NCI-H524 (cell line): ENCODE data around the gene GALR1.
A peak's percentile ranks its signal among the peaks of the same experiment; 100 is the strongest.
"Not testable (repeated sequence)": the region's sequence is repeated elsewhere in the genome, so short reads cannot be mapped to it uniquely, and the experiment has no call there.

Experiments used
- DNase-seq, 2 experiments: peaks; one replicate each; lab custom pipeline; 2025; lab: John Stamatoyannopoulos, UW

Gene GALR1, protein sequence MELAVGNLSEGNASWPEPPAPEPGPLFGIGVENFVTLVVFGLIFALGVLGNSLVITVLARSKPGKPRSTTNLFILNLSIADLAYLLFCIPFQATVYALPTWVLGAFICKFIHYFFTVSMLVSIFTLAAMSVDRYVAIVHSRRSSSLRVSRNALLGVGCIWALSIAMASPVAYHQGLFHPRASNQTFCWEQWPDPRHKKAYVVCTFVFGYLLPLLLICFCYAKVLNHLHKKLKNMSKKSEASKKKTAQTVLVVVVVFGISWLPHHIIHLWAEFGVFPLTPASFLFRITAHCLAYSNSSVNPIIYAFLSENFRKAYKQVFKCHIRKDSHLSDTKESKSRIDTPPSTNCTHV

GRCh38 chr18:77249569-77250500, at the start of gene GALR1:
GALR1 (plus strand) TSS chr18:77249848; CDS start chr18:77250549, 701 bp downstream.
- peak; percentile 8 to 18 for DNase-seq

- DNase-seq, result no peak
Observed at GRCh38 chr18:77201506-77201905, 48.1 kb upstream of the GALR1 start.

DNA sequence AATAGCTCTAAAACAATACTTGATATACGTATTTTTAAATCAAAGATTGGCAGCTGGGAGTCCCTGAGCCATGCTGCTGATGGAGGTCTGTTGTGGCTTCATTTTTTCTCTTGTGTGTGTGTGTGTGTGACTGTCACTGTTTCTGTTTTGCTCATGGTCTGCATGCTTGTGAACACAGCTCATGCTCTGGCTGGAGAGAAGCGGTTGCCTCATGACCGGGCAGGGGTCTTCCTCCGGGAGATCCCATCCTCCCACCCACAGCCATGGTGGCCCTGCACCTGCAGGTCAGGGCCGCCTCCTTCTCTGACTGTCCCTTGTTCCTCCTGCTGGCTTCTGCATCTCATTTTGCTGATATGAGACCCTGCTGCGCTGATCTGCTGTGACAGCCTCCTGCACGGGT, 47.3 kb upstream of the GALR1 start:
- DNase-seq, result no peak

DNA sequence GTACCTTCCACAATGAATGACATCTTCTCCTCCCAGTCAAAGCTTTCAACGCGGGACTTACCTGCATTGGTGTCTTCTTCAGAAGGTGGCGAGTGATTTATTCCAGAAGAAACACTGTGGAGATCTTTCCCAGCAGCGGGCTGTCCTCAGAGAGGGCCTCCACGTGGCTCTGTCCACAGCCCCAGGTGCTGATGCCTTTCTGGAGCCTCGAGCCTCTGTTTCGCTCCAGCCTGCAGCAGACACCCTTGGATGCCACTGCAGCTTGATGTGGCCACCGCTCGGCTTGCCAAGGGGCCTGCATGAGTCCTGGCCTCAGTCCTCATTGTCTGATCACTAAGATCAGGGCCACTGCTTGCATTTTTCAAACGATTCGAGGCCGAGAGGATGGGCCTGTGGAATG, 46.6 kb upstream of the GALR1 start:
- no peak for DNase-seq

DNA sequence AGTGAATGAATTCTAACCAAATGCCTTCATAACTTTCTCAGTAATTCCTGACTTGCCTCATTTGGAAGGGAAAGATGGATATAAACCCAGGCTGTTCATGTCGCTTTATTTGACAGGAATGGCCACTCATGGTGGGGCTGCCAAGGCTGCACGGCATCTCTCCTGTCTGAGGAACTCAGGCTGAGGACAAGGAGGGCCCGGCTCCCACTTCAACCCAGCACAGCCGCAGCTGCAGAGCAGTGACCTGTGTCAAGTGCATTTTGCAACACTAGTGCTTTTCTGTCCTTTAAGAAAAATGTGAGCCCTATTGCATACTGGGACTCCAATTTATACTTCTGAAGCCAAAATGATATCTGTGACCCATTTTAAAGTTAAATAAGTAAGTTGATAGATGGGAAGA, 45.8 kb upstream of the GALR1 start:
- DNase-seq, result no peak

GRCh38 chr18:77205769-77206168, 43.9 kb upstream of the GALR1 start:
- no peak for DNase-seq

GRCh38 chr18:77206676-77207374, 42.8 kb upstream of the GALR1 start:
- DNase-seq, result peak in 1 of 2 experiments; percentile 42

DNA sequence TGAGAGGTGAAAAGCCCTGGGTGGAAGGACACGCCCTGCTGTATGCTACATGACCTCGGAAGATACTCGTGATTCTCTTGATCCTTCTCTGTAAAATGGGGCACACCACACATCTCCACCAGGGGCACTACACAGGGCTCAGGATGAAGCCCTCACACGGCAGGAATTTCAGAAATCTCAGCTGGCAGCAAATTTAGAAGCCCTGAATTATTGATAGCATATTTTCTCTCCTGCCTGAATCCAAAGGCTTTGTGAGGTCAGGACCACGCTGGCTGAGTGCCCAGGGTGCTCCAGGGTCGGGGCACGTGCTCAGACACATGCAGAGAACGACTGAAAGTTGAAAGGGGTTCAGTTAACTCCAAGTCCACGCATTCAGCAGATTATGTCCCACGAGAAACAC, 42.1 kb upstream of the GALR1 start:
- peak; percentile 36 to 71 for DNase-seq

DNA sequence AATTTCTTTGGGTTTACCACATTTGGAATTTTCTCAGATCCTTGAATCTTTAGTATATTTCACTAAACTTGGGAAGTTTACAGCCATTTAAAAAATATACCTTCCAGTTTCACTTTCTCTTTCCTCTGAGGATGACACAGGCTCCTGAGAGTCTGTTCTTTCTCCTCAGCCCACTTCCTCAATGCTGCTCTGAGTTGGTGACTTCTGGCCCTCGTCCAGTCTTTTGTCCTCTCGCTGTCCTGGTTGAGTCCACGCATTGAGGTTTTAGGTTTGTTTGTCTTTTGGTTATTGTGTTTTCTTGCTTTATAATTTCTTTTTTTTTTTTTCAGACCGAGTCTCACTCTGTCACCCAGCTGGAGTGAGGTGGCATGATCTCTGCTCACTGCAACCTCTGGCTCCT, 40.7 kb upstream of the GALR1 start:
- DNase-seq, result no peak

GRCh38 chr18:77209587-77209986, 40.1 kb upstream of the GALR1 start:
- no peak for DNase-seq

- DNase-seq, result no peak
Observed at GRCh38 chr18:77210249-77210648, 39.4 kb upstream of the GALR1 start.

- DNase-seq, result no peak
Observed at GRCh38 chr18:77218642-77219041, 31.0 kb upstream of the GALR1 start.

GRCh38 chr18:77220726-77221125, 28.9 kb upstream of the GALR1 start:
- DNase-seq, result no peak

DNA sequence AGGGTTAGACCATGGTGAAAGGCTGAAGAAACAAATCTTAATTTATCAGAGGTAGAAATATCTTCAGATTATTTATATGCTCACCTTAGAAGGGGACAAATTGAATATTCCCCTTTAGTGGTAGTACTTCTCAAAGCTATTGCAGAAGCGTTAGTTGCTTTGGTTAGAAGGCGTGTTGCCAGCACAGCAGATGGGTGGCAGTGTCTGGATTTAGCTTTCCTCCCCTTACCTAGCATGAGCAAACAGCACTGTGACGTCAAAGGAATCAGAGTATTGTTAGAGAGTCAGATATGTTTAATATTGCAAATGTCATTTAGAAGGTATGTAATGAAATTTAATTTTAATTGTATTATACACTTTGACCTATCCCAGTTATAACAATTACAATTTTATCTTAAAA, 27.2 kb upstream of the GALR1 start:
- peak; percentile 2 to 41 for DNase-seq

- no peak for DNase-seq
Observed at GRCh38 chr18:77223221-77223639, 26.4 kb upstream of the GALR1 start.

DNA sequence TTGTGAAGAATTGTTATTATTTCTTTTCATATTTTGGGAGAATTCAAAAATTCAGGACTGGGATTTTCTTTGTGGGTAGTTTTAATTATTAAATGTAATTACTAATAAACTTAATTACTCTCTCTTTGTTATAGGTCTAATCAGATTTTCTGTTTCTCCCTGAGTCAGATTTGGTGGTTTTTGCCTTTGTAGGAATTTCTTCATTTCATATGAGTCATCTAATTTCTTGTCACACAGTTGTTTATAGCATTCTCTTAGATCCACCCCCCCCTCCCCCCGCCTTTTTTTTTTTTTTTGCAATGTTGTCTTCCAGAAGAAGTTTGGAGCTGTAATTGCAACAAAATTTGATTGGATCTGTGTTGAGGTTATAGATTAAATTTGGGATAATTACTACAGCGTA, 26.0 kb upstream of the GALR1 start:
- no peak for DNase-seq

GRCh38 chr18:77230645-77231044, 19.0 kb upstream of the GALR1 start:
- DNase-seq, result no peak

GRCh38 chr18:77234504-77235365, 14.9 kb upstream of the GALR1 start:
- DNase-seq, result peak in 1 of 2 experiments; percentile 77

DNA sequence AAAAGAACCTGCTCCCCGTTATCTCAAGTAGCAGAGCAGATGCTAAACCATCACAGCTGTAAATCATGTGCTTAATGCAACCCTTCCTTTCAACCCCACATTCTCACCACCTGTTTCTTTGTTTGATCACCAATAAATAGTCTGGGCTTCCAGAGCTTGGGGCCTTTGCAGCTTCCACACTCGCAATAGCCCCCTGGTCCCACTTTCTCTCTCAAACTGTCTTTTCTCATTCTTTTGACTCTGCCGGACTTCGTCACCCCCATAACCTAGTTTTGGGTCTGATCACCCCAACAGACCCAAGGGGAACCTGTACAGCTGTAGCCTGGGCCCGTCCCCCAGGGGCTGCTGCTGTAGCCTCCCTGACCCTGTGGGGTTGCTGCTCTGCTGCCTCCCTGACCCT, 10.4 kb upstream of the GALR1 start:
- DNase-seq, result not testable (repeated sequence)

DNA sequence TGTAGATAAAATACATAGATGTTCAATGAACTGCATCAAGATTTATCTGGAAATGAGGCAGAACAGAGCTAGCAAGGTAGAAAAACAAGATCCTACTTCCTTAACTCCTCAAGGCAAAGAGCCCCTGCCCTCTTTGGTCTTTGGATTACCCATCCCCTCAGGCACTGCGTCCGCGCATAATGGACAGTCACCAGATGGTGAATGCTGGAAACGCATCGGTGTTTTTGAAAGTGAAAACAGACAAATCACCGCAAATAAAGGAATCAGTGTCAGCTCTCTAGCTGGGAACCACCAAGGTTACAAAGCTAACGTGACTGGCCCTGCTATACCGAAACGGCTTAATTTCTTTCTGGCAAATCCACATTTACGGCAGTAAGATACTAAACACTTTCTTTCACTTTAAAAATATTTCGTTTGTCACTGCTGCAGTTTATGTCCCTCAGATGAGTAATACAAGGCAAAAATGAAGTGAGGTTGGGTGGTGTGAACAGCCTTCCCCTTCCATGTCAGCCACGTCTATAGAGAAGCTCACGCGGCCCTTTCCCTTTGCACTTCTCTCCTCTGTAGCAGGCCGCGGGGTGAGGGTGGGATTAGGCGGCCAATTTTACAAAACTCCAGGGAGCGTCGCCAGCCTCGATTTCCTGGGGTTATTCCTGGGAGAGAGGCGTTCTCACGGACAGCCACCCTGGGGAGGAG, 627 bp upstream of the GALR1 start:
- peak in 1 of 2 experiments; percentile 17 for DNase-seq

- DNase-seq, result no peak
Observed at GRCh38 chr18:77250501-77250925, 865 bp downstream of the GALR1 start.
